ENCODE results near the gene DUSP16. TPM values are rescaled to one million over a fixed set of nuclear protein-coding genes. Genes with fewer than 3 reads are reported as not detected.

Gene DUSP16
- total and polyA plus RNA-seq, 2 of the 8 experiments (the other 6 are each of a cell fraction or from before 2014, with no cell fraction given), result 31.6 to 55.9 TPM

GRCh38 chr12:12518464-12518845 is 44.2 kb downstream of the DUSP16 start:
- Histone ChIP-seq H3K18ac (ENCODE audit: extremely low read depth, low read length) (no peak overlapping the region), H4K20me1 (replicated peaks in 1 of 2; ENCODE audit: control insufficient read depth in 1 of 2, insufficient read depth in 2 of 2, low read length in 2 of 2) (peaks cover under 1 to 1% of the 10 kb centered on the region in 2 experiments), H2BK12ac (ENCODE audit: low read depth, low read length) (no peak overlapping the region), H3K23me2 (ENCODE audit: low read depth, low read length) (no peaks in the 10 kb centered on the region), H3K36me3 (ENCODE audit: control insufficient read depth in 2 of 4, insufficient read depth in 4 of 4, low read length in 3 of 4) (peaks cover 0 to 42% (median 15%) of the 10 kb centered on the region in 4 experiments; a peak in 5 of 8 replicates), H3K4me1 (replicated peaks in 1 of 4; ENCODE audit: control insufficient read depth in 3 of 4, insufficient read depth in 4 of 4, low read length in 3 of 4) (peaks cover 0 to 10% (median 7%) of the 10 kb centered on the region in 4 experiments; a peak in 4 of 7 replicates), H4K5ac (ENCODE audit: insufficient read length, low read depth, low read length) (no peak overlapping the region), H3K56ac (replicated peaks; ENCODE audit: insufficient read length, low read depth, low read length) (no peak overlapping the region), H3K79me1 (ENCODE audit: low read depth, low read length) (peaks cover 3% of the 10 kb centered on the region; the same call in 1 of the 2 replicates), H3K27me3 (replicated peaks in 1 of 4; ENCODE audit: control insufficient read depth in 3 of 4, extremely low read depth in 1 of 4, insufficient read depth in 3 of 4, low read length in 3 of 4) (no peaks in the 10 kb centered on the region), H3K27ac (ENCODE audit: low read depth, low read length) (no peak overlapping the region), H3K4me3 (ENCODE audit: extremely low read depth in 1 of 4, insufficient read depth in 2 of 4, low read depth in 3 of 4, low read length in 4 of 4) (no peak overlapping the region), H3K79me2 (ENCODE audit: control insufficient read depth in 1 of 2, insufficient read depth in 2 of 2, low read length in 2 of 2) (peaks cover 0 to 70% of the 10 kb centered on the region in 2 experiments; a peak in 3 of 4 replicates), H2BK120ac (replicated peaks; ENCODE audit: low read depth, low read length) (no peak overlapping the region), H4K8ac (ENCODE audit: extremely low read depth, insufficient read depth, low read length) (no peak overlapping the region), H2BK5ac (ENCODE audit: low read depth, low read length) (no peak overlapping the region), H3K4ac (replicated peaks; ENCODE audit: insufficient read length, low read depth, low read length) (no peak overlapping the region), H2AK5ac (ENCODE audit: low read depth, low read length) (no peak overlapping the region), H3K9ac (replicated peaks in 1 of 4; ENCODE audit: extremely low read depth in 1 of 4, low read depth in 3 of 4, low read length in 3 of 4) (no peak overlapping the region), H3K4me2 (ENCODE audit: insufficient read depth in 1 of 2, low read depth in 2 of 2, low read length in 2 of 2) (no peak overlapping the region), H3K9me3 (ENCODE audit: insufficient read depth in 2 of 2, low read depth in 1 of 2, low read length in 1 of 2) (no peaks in the 10 kb centered on the region), H4K91ac (replicated peaks; ENCODE audit: insufficient read length, low read length) (no peak overlapping the region), H2AFZ (ENCODE audit: low read length) (no peak overlapping the region), H3K14ac (ENCODE audit: insufficient read length) (no peak overlapping the region), H3K23ac (ENCODE audit: insufficient read length) (no peak overlapping the region), H2BK20ac (ENCODE audit: low read length) (no peak overlapping the region), H2BK15ac (ENCODE audit: low read length) (no peak overlapping the region)
- FAIRE-seq (no peak), DNase-seq (ENCODE audit: low read depth in 1 of 2, low spot score in 2 of 2) (no peak)
- TF ChIP-seq PHF8 (conservative IDR thresholded peaks at IDR 0.05; ENCODE audit: low read depth, low read length), result no peak
- TF ChIP-seq CREB1 (IDR thresholded peaks at IDR 0.05), result no peak
- no peak for TF ChIP-seq TBP (IDR thresholded peaks at IDR 0.05; ENCODE audit: low read depth, low read length)
- TF ChIP-seq ATF3 (IDR thresholded peaks at IDR 0.05; ENCODE audit: insufficient read depth, low read depth, low read length), result no peak
- no peak for TF ChIP-seq SIRT6 (IDR thresholded peaks at IDR 0.05; ENCODE audit: low read length)
- TF ChIP-seq NANOG (IDR thresholded peaks at IDR 0.05; ENCODE audit: insufficient read depth, low read depth, low read length, poor library complexity, severe bottlenecking), result no peak
- TF ChIP-seq CHD2 (IDR thresholded peaks at IDR 0.05; ENCODE audit: low read length), result no peak
- no peak for TF ChIP-seq SP2 (IDR thresholded peaks at IDR 0.05; ENCODE audit: low read length)
- no peak for TF ChIP-seq SRF (IDR thresholded peaks at IDR 0.05; ENCODE audit: low read depth, low read length)
- no peak for TF ChIP-seq CHD1 (IDR thresholded peaks at IDR 0.05; ENCODE audit: low read depth, low read length)
- no peak for TF ChIP-seq RXRA (IDR thresholded peaks at IDR 0.05; ENCODE audit: insufficient read depth, low read depth, low read length)
- WGBS, 2 experiments (ENCODE audit: extremely low coverage in 1 of 2, insufficient coverage in 1 of 2, insufficient read length in 1 of 2, insufficient replicate concordance in 2 of 2, low coverage in 1 of 2, low lambda C conversion rate in 2 of 2, missing lambda C conversion rate in 1 of 2), result 95% methylated on average over 3 of the region's 3 CpGs; no CpG with 5 or more reads in 1 of the 2 experiments
- POLR2A ChIA-PET (ENCODE audit: partially characterized antibody), result no interaction called here
- CTCF ChIA-PET (ENCODE audit: partially characterized antibody), result interaction anchor here (0.6 to 3.2 kb wide), 4 partner anchors 15 to 176 kb away, joined by 3 to 10 read pairs (median 4); no protein-coding TSS in a partner anchor
